K562 (cell line): ENCODE results near the gene TTLL9. TPM values are rescaled to one million over a fixed set of nuclear protein-coding genes. Genes with fewer than 3 reads are reported as not detected.

ENCODE experiments used
- ZNF146 ChIP-seq: IDR thresholded peaks from one replicate; pipeline ENCODE4 v1.6.1; 2018; ENCODE audit warnings: missing compliant biosample characterization; ENCODE audit not compliant: unreplicated experiment
- polyA plus RNA-seq, 8 experiments: library from polyadenylated mRNA; depleted of rRNA in 4 of 8; stranded (reverse) in 5 of 8; unstranded in 3 of 8; fragments of >200 nt; fragmentation: Nextera tagmentation in 2 of 8; fragmentation: Illumina TruSeq in 1 of 8; extraction: Ambion mirVana in 2 of 8; extraction: Trizol in 1 of 8; gene quantifications; 2 replicates each; pipeline versions ENCODE4 v1.2.1 to v1.2.3, GENCODE V29; 2011 to 2014; ENCODE audit warnings: inconsistent platforms in 1 of 8, missing spikeins in 1 of 8
- small RNA-seq: library from RNA; depleted of rRNA; stranded (forward); fragments of <200 nt; gene quantifications from one replicate; pipeline ENCODE3, GENCODE V24; 2014
- total RNA-seq, 7 experiments: library from RNA; depleted of rRNA in 6 of 7; stranded (reverse); fragments of >200 nt in 6 of 7; fragmentation: Illumina TruSeq in 2 of 7; extraction: Trizol in 2 of 7; gene quantifications; 2 replicates each; pipeline versions ENCODE4 v1.2.1 to v1.2.3, GENCODE V29; 2011 to 2021; ENCODE audit warnings: low replicate concordance in 1 of 7
- TF ChIP-seq, protein P1 (sequence below): fragments of 250-450 bp; sonication (Bioruptor Pico); IDR thresholded peaks from 2 replicates; pipeline ENCODE4 v1.5.0; 2021; ENCODE audit warnings: mild to moderate bottlenecking, moderate library complexity

TTLL9 gene
- total and polyA plus RNA-seq, 9 of the 15 experiments (the other 6 are each of a cell fraction or from before 2014, with no cell fraction given) = 0.06 to 0.07 TPM; not detected in 7

DNA sequence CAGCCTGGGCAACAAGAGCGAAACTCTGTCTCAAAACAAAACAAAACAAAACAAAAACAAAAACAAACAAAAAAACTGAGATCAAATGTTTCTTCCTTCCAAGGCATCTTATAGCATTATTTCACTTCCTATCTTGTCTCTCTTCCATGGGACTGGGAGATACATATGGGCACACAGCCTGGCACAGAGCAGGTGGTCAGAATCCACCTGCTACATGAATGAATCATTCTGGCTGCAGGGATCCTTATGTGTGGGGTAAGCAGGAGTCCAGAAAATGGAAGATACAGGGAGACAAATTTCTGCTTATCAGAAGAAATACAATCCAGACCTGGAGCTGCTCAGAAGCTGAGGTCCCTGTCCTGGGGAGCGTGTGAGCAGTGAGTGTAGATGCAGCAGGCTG is 121.7 kb downstream of the TTLL9 start (continued):
- TF ChIP-seq, protein P1, sequence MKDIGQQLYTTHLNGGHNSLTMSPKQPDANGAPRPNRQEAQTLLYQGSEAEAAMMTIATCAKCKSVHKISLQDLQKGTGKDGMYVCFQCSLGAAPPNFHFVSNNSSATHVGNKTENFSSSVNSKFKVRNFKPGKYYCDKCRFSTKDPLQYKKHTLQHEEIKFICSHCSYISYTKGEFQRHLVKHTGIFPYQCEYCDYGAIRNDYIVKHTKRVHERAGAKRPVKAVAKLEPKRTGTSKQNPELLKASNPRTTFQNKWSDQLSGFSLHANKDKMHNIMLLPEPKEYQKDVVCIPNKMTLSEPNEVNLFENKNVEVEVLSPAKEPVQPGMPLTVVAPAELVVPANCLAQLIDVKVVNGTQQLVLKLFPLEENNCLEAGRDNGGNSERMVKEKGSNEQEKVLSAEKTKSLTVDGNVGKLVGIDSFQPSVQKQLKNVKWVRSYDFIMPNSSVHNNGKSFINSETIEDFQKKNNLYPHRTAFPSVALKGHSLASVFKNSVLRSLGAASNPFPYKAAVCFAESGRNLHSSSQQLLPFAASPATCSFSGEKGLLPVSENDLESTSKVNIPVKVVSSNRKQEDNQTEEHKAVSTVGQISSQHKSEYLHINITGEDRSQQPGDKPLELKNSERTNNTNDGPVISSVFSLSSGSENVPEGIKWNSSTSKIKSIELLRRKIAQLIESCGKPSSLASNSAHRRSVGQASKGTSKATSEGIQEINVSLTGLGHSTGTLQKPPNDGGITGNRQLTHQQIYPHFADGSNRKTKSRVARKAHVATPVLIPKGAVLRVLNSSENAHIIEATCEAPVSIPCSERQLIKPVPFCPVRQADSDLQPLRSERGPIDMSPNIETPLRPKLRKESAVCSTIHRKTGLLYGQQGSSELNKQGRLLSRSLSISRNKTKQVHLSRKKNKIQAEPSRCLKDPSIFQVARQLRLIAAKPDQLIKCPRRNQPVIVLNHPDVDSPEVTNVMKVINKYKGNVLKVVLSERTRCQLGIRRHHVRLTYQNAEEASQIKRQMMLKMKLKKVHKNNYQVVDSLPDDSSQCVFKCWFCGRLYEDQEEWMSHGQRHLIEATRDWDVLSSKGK (CRISPR knock-in tag) = no peak
- TF ChIP-seq ZNF146 (CRISPR knock-in tag) = no peak

Small RNA genes within 50 kb of the gene (small RNA-seq; reads per million reads assigned to genes)
- not detected for gene RNU1-94P

Other genes with a start within 250 kb of the TTLL9 start
Only the 7 nearest of the 11 such genes appear.
- 143 and 153 TPM in 2 replicates for gene TPX2, start 131.3 kb upstream of the TTLL9 start, total RNA-seq (2014; rRNA removed)
- gene TPX2, start 131.3 kb upstream of the TTLL9 start, total RNA-seq (2014; rRNA removed; fragmentation: Illumina TruSeq; extraction: Trizol) = 133 and 153 TPM in 2 replicates
- gene TPX2, start 131.3 kb upstream of the TTLL9 start, total RNA-seq (2015; rRNA removed; fragmentation: Illumina TruSeq; extraction: Trizol) = 134 TPM in 2 replicates
- 144 and 171 TPM in 2 replicates for gene TPX2, start 131.3 kb upstream of the TTLL9 start, total RNA-seq (2021)
- 89.7 and 108 TPM in 2 replicates for gene TPX2, start 131.3 kb upstream of the TTLL9 start, polyA plus RNA-seq (2011; rRNA removed)
- gene TPX2, start 131.3 kb upstream of the TTLL9 start, polyA plus RNA-seq (2014; fragmentation: Illumina TruSeq; extraction: Trizol) = 212 and 241 TPM in 2 replicates
- gene TPX2, start 131.3 kb upstream of the TTLL9 start, polyA plus RNA-seq (2014; fragmentation: Nextera tagmentation; extraction: Ambion mirVana) = 10 to 100 TPM; 48.0 to 57.8 TPM
- gene TPX2, start 131.3 kb upstream of the TTLL9 start, polyA plus RNA-seq (2014; rRNA removed) = 101 and 112 TPM in 2 replicates
- 0.33 and 0.45 TPM in 2 replicates for gene MYLK2, start 51.3 kb upstream of the TTLL9 start, total RNA-seq (2014; rRNA removed)
- 0.07 and 0.10 TPM in 2 replicates for gene MYLK2, start 51.3 kb upstream of the TTLL9 start, total RNA-seq (2014; rRNA removed; fragmentation: Illumina TruSeq; extraction: Trizol)
- 0.18 and 0.30 TPM in 2 replicates for gene MYLK2, start 51.3 kb upstream of the TTLL9 start, total RNA-seq (2015; rRNA removed; fragmentation: Illumina TruSeq; extraction: Trizol)
- 0.25 and 0.53 TPM in 2 replicates for gene MYLK2, start 51.3 kb upstream of the TTLL9 start, total RNA-seq (2021)
- gene MYLK2, start 51.3 kb upstream of the TTLL9 start, polyA plus RNA-seq (2011; rRNA removed) = 0.15 and 0.22 TPM in 2 replicates
- 0.12 and 0.26 TPM in 2 replicates for gene MYLK2, start 51.3 kb upstream of the TTLL9 start, polyA plus RNA-seq (2014; fragmentation: Illumina TruSeq; extraction: Trizol)
- gene MYLK2, start 51.3 kb upstream of the TTLL9 start, polyA plus RNA-seq (2014; fragmentation: Nextera tagmentation; extraction: Ambion mirVana) = not detected
- gene MYLK2, start 51.3 kb upstream of the TTLL9 start, polyA plus RNA-seq (2014; rRNA removed) = 0.28 and 0.41 TPM in 2 replicates
- gene FOXS1, start 25.0 kb upstream of the TTLL9 start, total RNA-seq (2014; rRNA removed) = not detected in 2 replicates
- gene FOXS1, start 25.0 kb upstream of the TTLL9 start, total RNA-seq (2014; rRNA removed; fragmentation: Illumina TruSeq; extraction: Trizol) = not detected in 2 replicates
- gene FOXS1, start 25.0 kb upstream of the TTLL9 start, total RNA-seq (2015; rRNA removed; fragmentation: Illumina TruSeq; extraction: Trizol) = not detected in 2 replicates
- gene FOXS1, start 25.0 kb upstream of the TTLL9 start, total RNA-seq (2021) = not detected in 2 replicates
- not detected in 2 replicates for gene FOXS1, start 25.0 kb upstream of the TTLL9 start, polyA plus RNA-seq (2011; rRNA removed)
- not detected in 2 replicates for gene FOXS1, start 25.0 kb upstream of the TTLL9 start, polyA plus RNA-seq (2014; fragmentation: Illumina TruSeq; extraction: Trizol)
- gene FOXS1, start 25.0 kb upstream of the TTLL9 start, polyA plus RNA-seq (2014; fragmentation: Nextera tagmentation; extraction: Ambion mirVana) = not detected
- not detected in 2 replicates for gene FOXS1, start 25.0 kb upstream of the TTLL9 start, polyA plus RNA-seq (2014; rRNA removed)
- gene DUSP15, start 107 bp upstream of the TTLL9 start, total RNA-seq (2014; rRNA removed) = not detected in 2 replicates
- not detected in 2 replicates for gene DUSP15, start 107 bp upstream of the TTLL9 start, total RNA-seq (2014; rRNA removed; fragmentation: Illumina TruSeq; extraction: Trizol)
- not detected in 2 replicates for gene DUSP15, start 107 bp upstream of the TTLL9 start, total RNA-seq (2015; rRNA removed; fragmentation: Illumina TruSeq; extraction: Trizol)
- gene DUSP15, start 107 bp upstream of the TTLL9 start, total RNA-seq (2021) = not detected in 2 replicates
- not detected in 2 replicates for gene DUSP15, start 107 bp upstream of the TTLL9 start, polyA plus RNA-seq (2011; rRNA removed)
- gene DUSP15, start 107 bp upstream of the TTLL9 start, polyA plus RNA-seq (2014; fragmentation: Illumina TruSeq; extraction: Trizol) = not detected in 2 replicates
- gene DUSP15, start 107 bp upstream of the TTLL9 start, polyA plus RNA-seq (2014; fragmentation: Nextera tagmentation; extraction: Ambion mirVana) = not detected
- gene DUSP15, start 107 bp upstream of the TTLL9 start, polyA plus RNA-seq (2014; rRNA removed) = 0.34 and 0.66 TPM in 2 replicates
- gene PDRG1, start 81.4 kb downstream of the TTLL9 start, total RNA-seq (2014; rRNA removed) = 19.9 and 22.2 TPM in 2 replicates
- gene PDRG1, start 81.4 kb downstream of the TTLL9 start, total RNA-seq (2014; rRNA removed; fragmentation: Illumina TruSeq; extraction: Trizol) = 11.6 and 12.6 TPM in 2 replicates
- gene PDRG1, start 81.4 kb downstream of the TTLL9 start, total RNA-seq (2015; rRNA removed; fragmentation: Illumina TruSeq; extraction: Trizol) = 13.4 and 14.1 TPM in 2 replicates
- gene PDRG1, start 81.4 kb downstream of the TTLL9 start, total RNA-seq (2021) = 25.2 and 26.1 TPM in 2 replicates
- 24.8 and 27.8 TPM in 2 replicates for gene PDRG1, start 81.4 kb downstream of the TTLL9 start, polyA plus RNA-seq (2011; rRNA removed)
- 23.4 and 24.6 TPM in 2 replicates for gene PDRG1, start 81.4 kb downstream of the TTLL9 start, polyA plus RNA-seq (2014; fragmentation: Illumina TruSeq; extraction: Trizol)
- gene PDRG1, start 81.4 kb downstream of the TTLL9 start, polyA plus RNA-seq (2014; fragmentation: Nextera tagmentation; extraction: Ambion mirVana) = 10 to 100 TPM; 38.5 to 58.6 TPM
- gene PDRG1, start 81.4 kb downstream of the TTLL9 start, polyA plus RNA-seq (2014; rRNA removed) = 31.6 and 32.2 TPM in 2 replicates
- gene XKR7, start 97.5 kb downstream of the TTLL9 start, total RNA-seq (2014; rRNA removed) = not detected in 2 replicates
- not detected in 2 replicates for gene XKR7, start 97.5 kb downstream of the TTLL9 start, total RNA-seq (2014; rRNA removed; fragmentation: Illumina TruSeq; extraction: Trizol)
- gene XKR7, start 97.5 kb downstream of the TTLL9 start, total RNA-seq (2015; rRNA removed; fragmentation: Illumina TruSeq; extraction: Trizol) = not detected in 2 replicates
- 0.02 TPM in 1 of 2 replicates, not detected in the other for gene XKR7, start 97.5 kb downstream of the TTLL9 start, total RNA-seq (2021)
- not detected in 2 replicates for gene XKR7, start 97.5 kb downstream of the TTLL9 start, polyA plus RNA-seq (2011; rRNA removed)
- gene XKR7, start 97.5 kb downstream of the TTLL9 start, polyA plus RNA-seq (2014; fragmentation: Illumina TruSeq; extraction: Trizol) = not detected in 2 replicates
- not detected for gene XKR7, start 97.5 kb downstream of the TTLL9 start, polyA plus RNA-seq (2014; fragmentation: Nextera tagmentation; extraction: Ambion mirVana)
- gene XKR7, start 97.5 kb downstream of the TTLL9 start, polyA plus RNA-seq (2014; rRNA removed) = not detected in 2 replicates
- not detected in 2 replicates for gene CCM2L, start 139.8 kb downstream of the TTLL9 start, total RNA-seq (2014; rRNA removed)
- gene CCM2L, start 139.8 kb downstream of the TTLL9 start, total RNA-seq (2014; rRNA removed; fragmentation: Illumina TruSeq; extraction: Trizol) = not detected in 2 replicates
- gene CCM2L, start 139.8 kb downstream of the TTLL9 start, total RNA-seq (2015; rRNA removed; fragmentation: Illumina TruSeq; extraction: Trizol) = not detected in 2 replicates
- gene CCM2L, start 139.8 kb downstream of the TTLL9 start, total RNA-seq (2021) = not detected in 2 replicates
- gene CCM2L, start 139.8 kb downstream of the TTLL9 start, polyA plus RNA-seq (2011; rRNA removed) = 0.04 TPM in 1 of 2 replicates, not detected in the other
- not detected in 2 replicates for gene CCM2L, start 139.8 kb downstream of the TTLL9 start, polyA plus RNA-seq (2014; fragmentation: Illumina TruSeq; extraction: Trizol)
- gene CCM2L, start 139.8 kb downstream of the TTLL9 start, polyA plus RNA-seq (2014; fragmentation: Nextera tagmentation; extraction: Ambion mirVana) = not detected
- not detected in 2 replicates for gene CCM2L, start 139.8 kb downstream of the TTLL9 start, polyA plus RNA-seq (2014; rRNA removed)